ENCODE results near the gene MTMR1.

- no peak for TF ChIP-seq CTCF (IDR thresholded peaks at IDR 0.05)
- no peak for TF ChIP-seq KDM5A (IDR thresholded peaks at IDR 0.05)
- no peak for TF ChIP-seq SMC3 (IDR thresholded peaks at IDR 0.05)
- TF ChIP-seq ZFP36 (IDR thresholded peaks at IDR 0.05; ENCODE audit: borderline replicate concordance, partially characterized antibody), result no peak
- no peak for TF ChIP-seq EHF (CRISPR knock-in tag; IDR thresholded peaks at IDR 0.05)
- no peak for TF ChIP-seq E2F6 (IDR thresholded peaks at IDR 0.05; ENCODE audit: borderline replicate concordance, low read depth)
- no peak for TF ChIP-seq POLR2A (IDR thresholded peaks at IDR 0.05; ENCODE audit: low read length)
- no peak for TF ChIP-seq CBX8 (IDR thresholded peaks at IDR 0.05)
- no peak for TF ChIP-seq REST (IDR thresholded peaks at IDR 0.05)
These were observed 66.6 kb downstream of the MTMR1 start for GRCh38 chrX:150759568-150760416.
